HUES64 (cell line): ENCODE results near the gene KRT71.

Experiments used
- H3K27ac ChIP-seq: 2 replicates; pipeline ENCODE4 v1.7.0; 2013; ENCODE audit warnings: low read depth, low read length, inconsistent platforms
- H3K27me3 ChIP-seq: 2 replicates; pipeline ENCODE4 v1.6.1; 2013; ENCODE audit warnings: mild to moderate bottlenecking, low read length; ENCODE audit not compliant: insufficient read depth
- H3K36me3 ChIP-seq: 2 replicates; pipeline ENCODE4 v1.6.1; 2013; ENCODE audit warnings: mild to moderate bottlenecking, low read length; ENCODE audit not compliant: insufficient read depth
- H3K4me1 ChIP-seq: 2 replicates; pipeline ENCODE4 v1.6.1; 2013; ENCODE audit warnings: mild to moderate bottlenecking, low read length, moderate library complexity; ENCODE audit not compliant: insufficient read depth
- H3K4me3 ChIP-seq: 2 replicates; pipeline ENCODE4 v1.5.1; 2013; ENCODE audit warnings: mild to moderate bottlenecking, low read length, moderate library complexity
- H3K9ac ChIP-seq: 2 replicates; pipeline ENCODE4 v1.6.1; 2013; ENCODE audit warnings: mild to moderate bottlenecking, low read depth, low read length
- H3K9me3 ChIP-seq: 2 replicates; pipeline ENCODE4 v1.6.1; 2013; ENCODE audit warnings: low read depth, low read length; ENCODE audit not compliant: insufficient read depth
- WGBS: fragments of 150-250, 120-280 bp; methylation state at CpG from one replicate; pipeline ENCODE4 v1.1.7; 2013; ENCODE audit warnings: missing lambda C conversion rate; 5-methylcytosine and 5-hydroxymethylcytosine counted together

The KRT71 gene

DNA sequence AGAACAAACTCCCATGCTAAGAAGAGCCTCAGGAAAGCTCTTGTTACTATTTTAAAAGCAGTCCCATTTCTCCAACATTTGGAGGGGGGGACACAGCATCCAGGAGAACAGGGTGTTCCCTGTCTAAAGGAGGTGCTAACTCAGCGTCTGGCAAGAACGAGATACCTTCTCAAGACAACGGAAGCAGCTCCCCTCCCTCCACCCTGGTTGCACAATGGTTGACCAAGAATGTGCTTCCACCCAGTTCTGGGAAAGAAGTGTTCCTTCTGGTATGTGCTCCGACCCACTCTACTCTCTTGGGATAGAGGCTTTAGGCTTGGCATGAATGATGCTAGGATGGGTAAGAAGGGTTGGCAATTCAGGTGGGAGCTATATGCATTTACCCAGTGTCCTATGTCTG is 58.4 kb downstream of the KRT71 start:
- Histone ChIP-seq H3K9me3 (no peaks in the 10 kb centered on the region), H3K27ac (no peak overlapping the region), H3K4me3 (no peak overlapping the region), H3K36me3 (no peaks in the 10 kb centered on the region), H3K4me1 (peaks cover 18% of the 10 kb centered on the region), H3K9ac (no peak overlapping the region), H3K27me3 (no peaks in the 10 kb centered on the region)
- 85% methylated on average over 4 of the region's 4 CpGs for WGBS

DNA sequence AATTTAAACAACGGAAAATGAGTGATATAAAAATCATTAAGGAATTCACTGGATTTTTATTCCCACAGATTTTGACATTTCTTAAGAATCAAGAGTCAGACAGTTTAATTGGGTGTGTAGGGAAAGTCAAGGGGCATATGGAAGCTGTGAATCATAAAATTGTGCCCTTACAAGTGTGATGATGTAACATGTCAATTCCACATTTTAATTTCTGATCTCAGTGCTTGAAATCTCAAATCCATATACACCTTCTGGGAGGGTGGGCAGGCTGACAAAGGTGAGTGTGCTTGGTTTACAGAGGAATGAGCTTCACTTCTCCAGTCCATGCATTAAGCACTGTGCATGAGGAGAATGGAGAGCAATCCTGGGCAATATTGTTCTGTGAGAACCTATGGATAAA is 58.8 kb downstream of the KRT71 start:
- WGBS: no CpG with 5 or more reads among the region's 1 CpG
- Histone ChIP-seq H3K27ac (no peak overlapping the region), H3K4me3 (no peak overlapping the region), H3K4me1 (peaks cover 18% of the 10 kb centered on the region), H3K9ac (no peak overlapping the region), H3K9me3 (no peaks in the 10 kb centered on the region), H3K27me3 (no peaks in the 10 kb centered on the region), H3K36me3 (no peaks in the 10 kb centered on the region)
